Naive thymus-derived CD4-positive, alpha-beta T cell (primary cell): ENCODE measurements around the gene CRABP2. TPM values are rescaled to one million over a fixed set of nuclear protein-coding genes. Genes with fewer than 3 reads are reported as not detected.

Source experiments
- ATAC-seq: fragments of 150-1000 bp; cut with Tn5 transposase; 2 replicates; pipeline ENCODE4 v1.10.0; 2021; ENCODE audit warnings: mild to moderate bottlenecking, moderate library complexity
- CTCF ChIA-PET: fragments of 350-600 bp; sonication (Branson Sonifier 250); formaldehyde crosslinking; loops from one replicate; lab custom pipeline; 2021; ENCODE audit warnings: antibody characterized with exemption; lab: Charles Lee
- POLR2A ChIA-PET: fragments of 350-600 bp; sonication (Branson Sonifier 250); formaldehyde crosslinking; loops from one replicate; lab custom pipeline; 2021; ENCODE audit warnings: antibody characterized with exemption, inconsistent platforms; lab: Charles Lee
- DNase-seq, 9 donors: peaks; one replicate each; pipeline versions ENCODE4 v3.0.0 to v3.0.0-alpha.2; 2020 to 2022; ENCODE audit warnings: mixed read lengths in 1 of 9
- H3K27ac ChIP-seq: one replicate; pipeline ENCODE4 v1.7.0; 2013; ENCODE audit warnings: mild to moderate bottlenecking, low read depth, low read length, moderate library complexity
- H3K27me3 ChIP-seq, 2 donors: one replicate each; pipeline ENCODE4 v1.7.0; 2013; ENCODE audit warnings: low read length in 2 of 2, mild to moderate bottlenecking in 2 of 2, moderate library complexity in 2 of 2; ENCODE audit not compliant: control insufficient read depth in 2 of 2, insufficient read depth in 2 of 2
- H3K36me3 ChIP-seq, 3 experiments: 1 replicate in 2 of 3; 2 replicates in 1 of 3; pipeline ENCODE4 v1.7.0; 2013; ENCODE audit warnings: low read length in 3 of 3, mild to moderate bottlenecking in 3 of 3, moderate library complexity in 1 of 3; ENCODE audit not compliant: insufficient read depth in 3 of 3, control insufficient read depth in 2 of 3
- H3K4me1 ChIP-seq, 2 donors: one replicate each; pipeline ENCODE4 v1.7.0; 2013; ENCODE audit warnings: low read length in 2 of 2, mild to moderate bottlenecking in 2 of 2, moderate library complexity in 1 of 2; ENCODE audit not compliant: control insufficient read depth in 2 of 2, insufficient read depth in 2 of 2
- H3K4me3 ChIP-seq: 2 replicates; pipeline ENCODE4 v1.7.0; 2013; ENCODE audit warnings: mild to moderate bottlenecking, low read length
- H3K9me3 ChIP-seq, 3 experiments: 1 replicate in 2 of 3; 2 replicates in 1 of 3; pipeline ENCODE4 v1.7.0; 2013; ENCODE audit warnings: low read length in 3 of 3; ENCODE audit not compliant: control insufficient read depth in 2 of 3
- H3K27ac Mint-ChIP-seq, 9 donors: one replicate each; pipeline ENCODE4 v1.8.0; 2020 to 2022; ENCODE audit warnings: mixed read lengths in 9 of 9, mild to moderate bottlenecking in 8 of 9, moderate library complexity in 5 of 9, inconsistent platforms in 2 of 9
- H3K27me3 Mint-ChIP-seq, 5 donors: one replicate each; pipeline ENCODE4 v1.8.0; 2021 to 2022; ENCODE audit warnings: mixed read lengths in 5 of 5, mild to moderate bottlenecking in 1 of 5
- H3K36me3 Mint-ChIP-seq, 5 donors: one replicate each; pipeline ENCODE4 v1.8.0; 2020 to 2022; ENCODE audit warnings: mixed read lengths in 5 of 5, mild to moderate bottlenecking in 3 of 5, inconsistent platforms in 1 of 5
- H3K4me1 Mint-ChIP-seq, 7 donors: one replicate each; pipeline ENCODE4 v1.8.0; 2020 to 2022; ENCODE audit warnings: mixed read lengths in 7 of 7, mild to moderate bottlenecking in 3 of 7, inconsistent platforms in 1 of 7
- H3K4me3 Mint-ChIP-seq, 10 donors: one replicate each; pipeline ENCODE4 v1.8.0; 2020 to 2022; ENCODE audit warnings: mild to moderate bottlenecking in 10 of 10, mixed read lengths in 10 of 10, moderate library complexity in 6 of 10, inconsistent platforms in 2 of 10
- H3K9me3 Mint-ChIP-seq, 11 donors: one replicate each; pipeline ENCODE4 v1.8.0; 2020 to 2022; ENCODE audit warnings: mixed read lengths in 11 of 11, mild to moderate bottlenecking in 4 of 11, inconsistent platforms in 1 of 11, moderate library complexity in 1 of 11
- intact Hi-C, 2 donors: fragments of 100-400 bp; cut with micrococcal nuclease; formaldehyde crosslinking; loops; one replicate each; pipeline ENCODE4 v1.15.1; 2023
- polyA plus RNA-seq, 2 donors: library from polyadenylated mRNA; unstranded; fragments of 300-500 nt; fragmentation: Illumina TruSeq; gene quantifications; one replicate each; pipeline ENCODE4 v1.2.3, GENCODE V29; 2021
- total RNA-seq, 6 experiments: library from RNA in 5 of 6; stranded (reverse) in 5 of 6; gene quantifications; 1 replicate in 5 of 6; 2 replicates in 1 of 6; pipeline ENCODE4 v1.2.3 and lab custom pipeline; 2021 to 2026

Gene CRABP2
- total and polyA plus RNA-seq, 7 experiments from 2014 or later: 0.38 to 2.5 (median 1.1) TPM

- H3K4me3 Mint-ChIP-seq: peak overlapping the region in 6 of 10 donors; percentile 4 to 90 (median 52)
- peaks cover 33 to 56% (median 44%) of the 10 kb centered on the region in 7 donors for H3K4me1 Mint-ChIP-seq
- ChIA-PET CTCF (interaction anchor here (0.6 to 3.0 kb wide), 14 partner anchors 10 to 132 kb away, joined by 3 to 17 read pairs (median 4); no protein-coding TSS in a partner anchor), POLR2A (interaction anchor here (0.6 to 1.4 kb wide), 2 partner anchors 47 to 69 kb away, joined by 3 read pairs; partner anchors contain the start of genes CRABP2 and METTL25B)
- Histone ChIP-seq H3K4me1 (peaks cover 32 to 39% of the 10 kb centered on the region in 2 donors), H3K27ac (no peak overlapping the region), H3K36me3 (no peaks in the 10 kb centered on the region), H3K4me3 (no peak overlapping the region), H3K27me3 (peaks cover 0 to 14% of the 10 kb centered on the region in 2 donors), H3K9me3 (no peaks in the 10 kb centered on the region)
- H3K27me3 Mint-ChIP-seq: peaks cover 27 to 40% (median 35%) of the 10 kb centered on the region in 5 donors
- peaks cover 0 to 2% (median 0%) of the 10 kb centered on the region in 11 donors for H3K9me3 Mint-ChIP-seq
- H3K27ac Mint-ChIP-seq: peak overlapping the region in 6 of 9 donors; percentile 19 to 79 (median 68)
- DNase-seq: no peak
- no peak for ATAC-seq
- no peaks in the 10 kb centered on the region for H3K36me3 Mint-ChIP-seq
- intact Hi-C loops: no loop called here
These were observed 46.3 kb downstream of the CRABP2 start for GRCh38 chr1:156658945-156659574.

GRCh38 chr1:156658496-156658895 is 46.9 kb downstream of the CRABP2 start:
- no peaks in the 10 kb centered on the region for H3K36me3 ChIP-seq
- peaks cover 0 to 3% (median 0%) of the 10 kb centered on the region in 11 donors for H3K9me3 Mint-ChIP-seq
- H3K27ac ChIP-seq: no peak overlapping the region
- no peak overlapping the region for H3K4me3 ChIP-seq
- H3K4me1 Mint-ChIP-seq: peaks cover 33 to 56% (median 44%) of the 10 kb centered on the region in 7 donors
- no peak for DNase-seq
- peaks cover 32 to 39% of the 10 kb centered on the region in 2 donors for H3K4me1 ChIP-seq
- ATAC-seq: no peak
- CTCF ChIA-PET: interaction anchor here (0.5 to 2.0 kb wide), 10 partner anchors 9 to 273 kb away, joined by 3 to 18 read pairs (median 4); partner anchors contain the start of gene MRPL24
- peaks cover 32 to 46% (median 40%) of the 10 kb centered on the region in 5 donors for H3K27me3 Mint-ChIP-seq
- no peaks in the 10 kb centered on the region for H3K9me3 ChIP-seq
- peaks cover 0 to 20% of the 10 kb centered on the region in 2 donors for H3K27me3 ChIP-seq
- peak overlapping the region in 1 of 9 donors; percentile 47 for H3K27ac Mint-ChIP-seq
- intact Hi-C loops: no loop called here
- H3K4me3 Mint-ChIP-seq: peak overlapping the region in 1 of 10 donors; percentile 88
- POLR2A ChIA-PET: interaction anchor here (1.0 to 1.4 kb wide), 2 partner anchors 67 to 69 kb away, joined by 3 read pairs; partner anchors contain the start of genes METTL25B and NAXE
- no peaks in the 10 kb centered on the region for H3K36me3 Mint-ChIP-seq

DNA sequence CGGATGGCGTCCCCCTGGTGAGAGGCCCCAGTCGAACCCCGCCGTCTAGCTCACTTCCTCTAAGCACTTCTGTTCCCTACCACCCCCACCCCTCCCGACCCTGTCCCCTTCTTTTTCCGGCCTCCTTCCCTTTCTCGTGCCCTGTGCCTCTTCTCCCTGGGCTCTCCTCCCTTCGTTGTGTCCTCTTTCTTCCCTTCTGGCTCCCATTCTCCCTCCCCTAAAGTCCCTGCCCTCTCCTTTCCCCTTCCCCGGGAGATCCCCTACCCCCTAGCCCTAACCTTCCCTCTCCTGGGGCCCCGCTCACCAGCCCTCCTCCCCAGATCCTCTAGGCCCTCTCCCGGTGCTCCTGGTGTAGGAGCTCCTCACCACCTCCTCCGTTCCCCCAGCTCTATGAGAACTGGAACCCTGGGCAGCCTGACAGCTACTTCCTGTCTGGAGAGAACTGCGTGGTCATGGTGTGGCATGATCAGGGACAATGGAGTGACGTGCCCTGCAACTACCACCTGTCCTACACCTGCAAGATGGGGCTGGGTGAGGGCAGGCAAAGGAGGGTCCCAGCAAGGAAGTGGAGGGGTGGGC is 47.6 kb downstream of the CRABP2 start:
- Mint-ChIP-seq H3K27me3 (peaks cover 39 to 52% (median 47%) of the 10 kb centered on the region in 5 donors), H3K27ac (peak overlapping the region in 2 of 9 donors; percentile 47 to 48), H3K36me3 (peaks cover 0 to 6% (median 0%) of the 10 kb centered on the region in 5 donors), H3K4me1 (peaks cover 33 to 56% (median 44%) of the 10 kb centered on the region in 7 donors), H3K4me3 (peak overlapping the region; percentile 67 to 88 (median 80)), H3K9me3 (peaks cover 0 to 4% (median 0%) of the 10 kb centered on the region in 11 donors)
- Histone ChIP-seq H3K36me3 (no peaks in the 10 kb centered on the region), H3K27me3 (peaks cover 0 to 22% of the 10 kb centered on the region in 2 donors), H3K9me3 (no peaks in the 10 kb centered on the region), H3K4me3 (no peak overlapping the region), H3K27ac (no peak overlapping the region), H3K4me1 (peaks cover 32 to 39% of the 10 kb centered on the region in 2 donors)
- ChIA-PET POLR2A (interaction anchor here (0.6 to 1.5 kb wide), 3 partner anchors 16 to 66 kb away, joined by 3 to 4 read pairs (median 3); partner anchors contain the start of genes BCAN and NAXE), CTCF (interaction anchor here (0.5 to 2.0 kb wide), 11 partner anchors 17 to 272 kb away, joined by 3 to 18 read pairs (median 4); partner anchors contain the start of genes GPATCH4 and MRPL24)
- DNase-seq (no peak), ATAC-seq (no peak)
- intact Hi-C loops: loop anchor here (1.0 to 2.0 kb wide), 4 partner anchors 15 to 275 kb away; partner anchors contain the start of gene BCAN (in 2 of the 2)

DNA sequence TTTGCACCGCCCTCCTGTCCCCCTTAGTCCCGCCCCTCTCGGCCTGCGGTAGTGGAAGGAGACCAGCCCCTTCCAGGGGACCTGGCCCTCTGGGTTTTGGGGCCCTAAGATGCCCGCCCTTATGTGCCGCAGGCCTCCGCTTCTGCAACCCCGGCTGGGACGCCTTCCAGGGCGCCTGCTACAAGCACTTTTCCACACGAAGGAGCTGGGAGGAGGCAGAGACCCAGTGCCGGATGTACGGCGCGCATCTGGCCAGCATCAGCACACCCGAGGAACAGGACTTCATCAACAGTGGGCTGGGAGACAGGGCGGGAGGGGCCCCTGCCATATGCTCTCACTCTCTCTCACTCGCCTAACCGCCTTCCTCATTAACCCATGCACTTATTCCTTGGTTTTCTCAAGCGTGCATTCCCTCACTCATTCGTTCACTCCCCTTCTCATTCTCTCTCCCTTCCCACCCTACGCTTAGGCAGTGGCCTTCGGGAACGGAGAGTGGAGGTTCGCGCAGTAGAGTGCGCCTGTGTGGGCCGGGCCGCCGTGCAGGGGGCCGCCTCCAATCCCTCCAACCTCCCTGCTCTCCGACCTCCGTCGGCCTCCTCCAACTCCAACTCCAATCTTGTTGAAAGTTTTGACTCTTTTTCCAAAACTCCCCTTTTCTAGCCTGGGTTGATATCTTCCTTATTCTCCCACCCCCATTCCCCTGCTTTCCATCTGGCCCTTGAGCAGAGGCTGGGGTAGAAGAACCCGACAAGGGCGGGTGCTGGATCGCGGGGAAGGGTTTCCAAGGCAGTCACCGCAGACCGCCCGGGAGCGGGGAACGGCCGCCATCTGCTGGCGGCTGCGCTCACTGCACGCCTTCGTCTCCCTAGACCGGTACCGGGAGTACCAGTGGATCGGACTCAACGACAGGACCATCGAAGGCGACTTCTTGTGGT is 48.3 kb downstream of the CRABP2 start:
- ChIA-PET POLR2A (interaction anchor here (0.6 to 1.5 kb wide), 4 partner anchors 16 to 65 kb away, joined by 3 to 4 read pairs (median 3); partner anchors contain the start of genes BCAN and NAXE), CTCF (interaction anchor here (0.5 to 2.0 kb wide), 9 partner anchors 17 to 271 kb away, joined by 3 to 18 read pairs (median 4); partner anchors contain the start of genes GPATCH4 and HAPLN2)
- intact Hi-C loops: loop anchor here (1.0 to 2.0 kb wide), 4 partner anchors 14 to 274 kb away; partner anchors contain the start of gene BCAN (in 2 of the 2)
- Histone ChIP-seq H3K4me3 (peak overlapping the region; percentile 61), H3K27me3 (peaks cover 0 to 22% of the 10 kb centered on the region in 2 donors), H3K36me3 (no peaks in the 10 kb centered on the region), H3K27ac (no peak overlapping the region), H3K9me3 (no peaks in the 10 kb centered on the region), H3K4me1 (peaks cover 32 to 39% of the 10 kb centered on the region in 2 donors)
- Mint-ChIP-seq H3K27ac (peak overlapping the region in 2 of 9 donors; percentile 19 to 48), H3K4me3 (peak overlapping the region; percentile 67 to 88 (median 80)), H3K9me3 (peaks cover 0 to 4% (median 0%) of the 10 kb centered on the region in 11 donors), H3K4me1 (peaks cover 33 to 53% (median 41%) of the 10 kb centered on the region in 7 donors), H3K36me3 (peaks cover 0 to 9% (median 0%) of the 10 kb centered on the region in 5 donors), H3K27me3 (peaks cover 43 to 57% (median 53%) of the 10 kb centered on the region in 5 donors)
- ATAC-seq: peak; percentile 54
- peak; percentile 53 to 84 (median 64) for DNase-seq

GRCh38 chr1:156655904-156656516 is 49.4 kb downstream of the CRABP2 start:
- no peaks in the 10 kb centered on the region for H3K9me3 ChIP-seq
- POLR2A ChIA-PET: interaction anchor here (1.4 kb wide), 1 partner anchor 51 kb away, joined by 3 read pairs; no protein-coding TSS in a partner anchor
- intact Hi-C loops: loop anchor here (2.0 kb wide), 2 partner anchors 13 to 199 kb away; partner anchors contain the start of gene BCAN (in 2 of the 2)
- peaks cover 0 to 22% of the 10 kb centered on the region in 2 donors for H3K27me3 ChIP-seq
- Mint-ChIP-seq H3K27me3 (peaks cover 52 to 68% (median 58%) of the 10 kb centered on the region in 5 donors), H3K4me3 (peak overlapping the region in 6 of 10 donors; percentile 11 to 88 (median 76)), H3K4me1 (peaks cover 28 to 45% (median 35%) of the 10 kb centered on the region in 7 donors), H3K36me3 (peaks cover 0 to 11% (median 0%) of the 10 kb centered on the region in 5 donors), H3K27ac (no peak overlapping the region), H3K9me3 (peaks cover 0 to 4% (median 0%) of the 10 kb centered on the region in 11 donors)
- ATAC-seq: no peak
- no peak overlapping the region for H3K27ac ChIP-seq
- peaks cover 23 to 34% of the 10 kb centered on the region in 2 donors for H3K4me1 ChIP-seq
- H3K36me3 ChIP-seq: no peaks in the 10 kb centered on the region
- H3K4me3 ChIP-seq: no peak overlapping the region
- DNase-seq: no peak
- CTCF ChIA-PET: interaction anchor here (0.6 to 1.6 kb wide), 5 partner anchors 28 to 100 kb away, joined by 3 to 5 read pairs (median 5); partner anchors contain the start of gene HAPLN2
